HepG2 (cell line): Measurements from ENCODE around the gene MFRP. TPM values are rescaled to one million over a fixed set of nuclear protein-coding genes. Genes with fewer than 3 reads are reported as not detected.

ENCODE experiments used
- ATF3 ChIP-seq: sonication (generic); formaldehyde crosslinking; IDR thresholded peaks from 2 replicates; pipeline ENCODE4 v1.4.0; 2020; ENCODE audit warnings: missing genetic modification reagents
- DDIT3 ChIP-seq: sonication (generic); formaldehyde crosslinking; IDR thresholded peaks from 2 replicates; pipeline ENCODE4 v1.4.0; 2020; ENCODE audit warnings: mild to moderate bottlenecking, missing genetic modification reagents
- DNMT3B ChIP-seq: conservative IDR thresholded peaks from 2 replicates; pipeline ENCODE4 v1.6.1; 2016; ENCODE audit warnings: missing biosample characterization, control low read depth
- FOXO4 ChIP-seq: sonication (generic); formaldehyde crosslinking; conservative IDR thresholded peaks from 2 replicates; pipeline ENCODE4 v1.8.1; 2023; ENCODE audit warnings: missing genetic modification reagents
- GABPA ChIP-seq, 2 experiments: IDR thresholded peaks; 2 replicates each; pipeline ENCODE4 v1.6.1; 2011 to 2016; ENCODE audit warnings: low read depth in 2 of 2, low read length in 1 of 2, missing biosample characterization in 1 of 2, missing genetic modification characterization in 1 of 2
- GABPB1 ChIP-seq: IDR thresholded peaks from 2 replicates; pipeline ENCODE4 v1.6.1; 2016; ENCODE audit warnings: mild to moderate bottlenecking, missing genetic modification reagents, moderate library complexity, missing compliant biosample characterization
- KDM6A ChIP-seq: IDR thresholded peaks from 2 replicates; pipeline ENCODE4 v1.6.1; 2016; ENCODE audit warnings: low read depth
- NR1H2 ChIP-seq: sonication (generic); formaldehyde crosslinking; IDR thresholded peaks from 2 replicates; pipeline ENCODE4 v1.8.1; 2022; ENCODE audit warnings: low read depth, missing genetic modification reagents, borderline replicate concordance
- NR2C2 ChIP-seq: sonication (generic); formaldehyde crosslinking; IDR thresholded peaks from 2 replicates; pipeline ENCODE4 v1.4.0; 2020; ENCODE audit warnings: missing genetic modification reagents, mild to moderate bottlenecking, moderate library complexity, borderline replicate concordance
- NR2F2 ChIP-seq: IDR thresholded peaks from 2 replicates; pipeline ENCODE4 v1.6.1; 2012; ENCODE audit warnings: low read depth, inconsistent platforms, borderline replicate concordance
- POLR2A ChIP-seq, 2 experiments: IDR thresholded peaks; 2 replicates each; pipeline ENCODE4 v1.6.1; 2011; ENCODE audit warnings: low read depth in 2 of 2, low read length in 2 of 2, mild to moderate bottlenecking in 1 of 2, moderate library complexity in 1 of 2; ENCODE audit not compliant: insufficient read depth in 1 of 2
- PPARG ChIP-seq: conservative IDR thresholded peaks from 2 replicates; pipeline ENCODE4 v1.6.1; 2016; ENCODE audit warnings: missing biosample characterization, missing genetic modification reagents
- RERE ChIP-seq: IDR thresholded peaks from 2 replicates; pipeline ENCODE4 v1.6.1; 2016; ENCODE audit warnings: low read depth, missing genetic modification reagents, missing compliant biosample characterization
- TBX2 ChIP-seq: sonication (generic); formaldehyde crosslinking; IDR thresholded peaks from 2 replicates; pipeline ENCODE4 v1.5.0; 2020; ENCODE audit warnings: missing genetic modification reagents, mild to moderate bottlenecking, borderline replicate concordance
- TFAP4 ChIP-seq: sonication (generic); IDR thresholded peaks from 2 replicates; pipeline ENCODE4 v1.6.1; 2016; ENCODE audit warnings: low read depth, borderline replicate concordance
- U2AF2 ChIP-seq: fragments of 200-400 bp; formaldehyde crosslinking; IDR thresholded peaks from 2 replicates; pipeline ENCODE4 v1.6.1; 2017; ENCODE audit warnings: low read depth, mild to moderate bottlenecking, low read length
- ZC3H13 ChIP-seq: sonication (generic); formaldehyde crosslinking; IDR thresholded peaks from 2 replicates; pipeline ENCODE4 v1.8.1; 2023; ENCODE audit warnings: mild to moderate bottlenecking, missing genetic modification reagents, moderate library complexity
- ZNF205 ChIP-seq: IDR thresholded peaks from 2 replicates; pipeline ENCODE4 v1.6.1; 2018; ENCODE audit warnings: missing biosample characterization, missing genetic modification reagents
- ZNF337 ChIP-seq: sonication (generic); formaldehyde crosslinking; IDR thresholded peaks from 2 replicates; pipeline ENCODE4 v1.5.1; 2020; ENCODE audit warnings: missing genetic modification reagents, low read depth, mild to moderate bottlenecking, borderline replicate concordance
- ZNF546 ChIP-seq: sonication (generic); formaldehyde crosslinking; conservative IDR thresholded peaks from 2 replicates; pipeline ENCODE4 v1.8.1; 2023; ENCODE audit warnings: mild to moderate bottlenecking, missing genetic modification reagents
- ZNF576 ChIP-seq: sonication (generic); formaldehyde crosslinking; IDR thresholded peaks from 2 replicates; pipeline ENCODE4 v1.4.0; 2020; ENCODE audit warnings: mild to moderate bottlenecking, missing genetic modification reagents
- ZNF619 ChIP-seq: sonication (generic); formaldehyde crosslinking; IDR thresholded peaks from 2 replicates; pipeline ENCODE4 v1.4.0; 2020; ENCODE audit warnings: mild to moderate bottlenecking, missing genetic modification reagents
- polyA plus RNA-seq, 8 experiments: library from polyadenylated mRNA; depleted of rRNA in 3 of 8; stranded (reverse) in 7 of 8; unstranded in 1 of 8; fragments of >200 nt; fragmentation: Illumina TruSeq in 4 of 8; extraction: Trizol in 4 of 8; gene quantifications; 2 replicates each; pipeline versions ENCODE4 v1.2.1 to v1.2.3, GENCODE V29; 2011 to 2016; ENCODE audit warnings: low read depth in 4 of 8, missing spikeins in 1 of 8, mixed read lengths in 1 of 8; ENCODE audit not compliant: insufficient read depth in 1 of 8
- total RNA-seq, 5 experiments: library from RNA; depleted of rRNA; stranded (reverse); fragments of >200 nt; fragmentation: Illumina TruSeq; extraction: Trizol; gene quantifications; 2 replicates each; pipeline ENCODE4 v1.2.3, GENCODE V29; 2016; ENCODE audit warnings: low read depth in 1 of 5

Gene MFRP
- total and polyA plus RNA-seq, 2 of the 13 experiments (the other 11 are each of a cell fraction or from before 2014, with no cell fraction given) = not detected

- TF ChIP-seq RERE (CRISPR knock-in tag) (no peak), ZNF619 (CRISPR knock-in tag) (no peak), ZNF205 (peak; percentile 48; the same call in 1 of the 2 replicates), ATF3 (0 out of 2 replicates have a peak, but pooled peaks have one; percentile 17), NR2C2 (CRISPR knock-in tag) (peak; percentile 42; the same call in 1 of the 2 replicates), TFAP4 (no peak), GABPA (IDR thresholded peaks at IDR 0.05; ENCODE audit: low read depth, low read length) (no peak), GABPA (CRISPR knock-in tag; IDR thresholded peaks at IDR 0.05; ENCODE audit: low read depth) (peak; percentile 77), FOXO4 (CRISPR knock-in tag) (no peak), DNMT3B (no peak), ZNF576 (CRISPR knock-in tag) (no peak), KDM6A (CRISPR knock-in tag) (0 out of 2 replicates have a peak, but pooled peaks have one; percentile 12), DDIT3 (CRISPR knock-in tag) (no peak), ZNF546 (CRISPR knock-in tag) (no peak), POLR2A (IDR thresholded peaks at IDR 0.05; ENCODE audit: insufficient read depth in 1 of 2, low read depth in 2 of 2, low read length in 2 of 2) (0 out of 4 replicates have a peak, but pooled peaks of 1 of the 2 experiments have one; percentile 24), GABPB1 (CRISPR knock-in tag) (peak; percentile 73), U2AF2 (no peak), NR1H2 (CRISPR knock-in tag) (no peak), ZNF337 (CRISPR knock-in tag) (no peak), NR2F2 (peak; percentile 90), ZC3H13 (CRISPR knock-in tag) (no peak), PPARG (CRISPR knock-in tag) (peak; percentile 44; the same call in 1 of the 2 replicates), TBX2 (CRISPR knock-in tag) (peak; percentile 59; the same call in 1 of the 2 replicates)
Observed at GRCh38 chr11:119370486-119371046, 24.1 kb upstream of the MFRP start (continued).
